Measurements from ENCODE around the gene RCAN2.

RCAN2 gene

DNA sequence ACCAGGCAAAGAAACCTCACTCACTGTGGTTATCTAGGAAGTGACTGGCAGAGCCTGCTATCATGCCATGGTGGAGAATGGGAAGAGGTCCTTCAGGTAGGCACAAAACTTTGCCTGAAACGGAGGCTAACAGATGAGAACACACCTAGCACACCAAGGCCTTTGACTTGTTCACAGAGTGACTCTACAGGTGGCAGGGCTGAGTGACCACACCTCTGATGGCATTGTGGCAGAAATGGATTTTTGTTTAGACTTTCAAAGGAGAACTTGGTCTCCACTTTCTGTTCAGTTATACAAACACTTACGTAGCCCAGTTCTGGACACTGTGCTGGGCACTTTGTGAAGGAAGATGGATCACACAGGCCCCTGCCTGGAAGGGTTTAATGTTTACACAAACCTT is 204.2 kb downstream of the RCAN2 start:
- H3K4me1 ChIP-seq (ENCODE audit: control insufficient read depth, insufficient read depth, low read length): no peaks in the 10 kb centered on the region
- H3K36me3 ChIP-seq (ENCODE audit: control insufficient read depth, insufficient read depth, low read length, severe bottlenecking): no peaks in the 10 kb centered on the region
- H3K9me3 ChIP-seq (ENCODE audit: control insufficient read depth, low read length): no peaks in the 10 kb centered on the region
- no peak for DNase-seq (ENCODE audit: low read depth)
- no peak overlapping the region for H3K9ac ChIP-seq (ENCODE audit: low read length)
- H3K4me3 ChIP-seq (ENCODE audit: low read length): no peak overlapping the region
- no peaks in the 10 kb centered on the region for H3K27me3 ChIP-seq (replicated peaks; ENCODE audit: control insufficient read depth, insufficient read depth, low read length)

DNA sequence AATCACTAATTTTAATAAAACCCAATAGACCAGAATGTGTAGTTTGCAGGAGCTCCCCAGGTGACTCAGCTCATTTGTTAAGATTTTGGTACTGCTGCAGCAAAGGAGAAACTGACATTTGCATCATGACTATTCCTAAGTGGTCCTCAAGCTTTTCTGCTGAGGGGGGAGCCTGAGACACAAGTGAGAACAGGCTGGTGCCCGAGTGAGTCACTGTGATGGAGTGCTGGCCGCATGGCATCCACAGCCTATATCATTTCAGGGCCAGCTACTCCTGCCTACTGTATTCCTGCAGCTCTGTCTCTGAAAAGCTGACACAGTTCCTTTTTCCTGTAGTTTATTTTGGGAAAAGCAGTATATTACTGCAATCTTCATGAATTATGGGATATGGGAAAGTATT is 206.8 kb downstream of the RCAN2 start:
- DNase-seq (ENCODE audit: low read depth): no peak
- H3K9me3 ChIP-seq (ENCODE audit: control insufficient read depth, low read length): no peaks in the 10 kb centered on the region

DNA sequence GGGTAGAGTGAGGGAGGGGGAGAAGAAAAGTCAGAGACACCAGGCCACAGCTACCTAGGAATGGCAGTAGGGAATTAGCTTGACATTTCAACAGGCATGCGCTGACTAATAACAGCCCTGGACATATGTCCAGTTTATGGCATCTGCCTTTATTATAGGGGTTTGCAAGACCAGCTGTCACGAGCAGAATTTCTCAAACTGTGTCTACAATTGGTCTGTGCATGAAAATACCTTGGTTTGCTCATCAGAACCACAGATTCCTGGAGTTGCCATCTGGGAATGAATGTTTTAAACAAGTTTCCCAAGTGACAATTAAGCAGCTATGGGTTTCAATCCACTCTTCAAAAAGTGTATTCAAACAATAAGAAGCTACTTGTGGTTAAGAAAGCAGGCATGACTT is 210.1 kb downstream of the RCAN2 start:
- Histone ChIP-seq H3K4me1 (ENCODE audit: control insufficient read depth, insufficient read depth, low read length) (peaks cover 22% of the 10 kb centered on the region), H3K36me3 (ENCODE audit: control insufficient read depth, insufficient read depth, low read length, severe bottlenecking) (no peaks in the 10 kb centered on the region), H3K4me3 (ENCODE audit: low read length) (no peak overlapping the region), H3K9ac (ENCODE audit: low read length) (no peak overlapping the region), H3K9me3 (ENCODE audit: control insufficient read depth, low read length) (no peaks in the 10 kb centered on the region), H3K27me3 (replicated peaks; ENCODE audit: control insufficient read depth, insufficient read depth, low read length) (no peaks in the 10 kb centered on the region)
- DNase-seq (ENCODE audit: low read depth): no peak

More for the DNA sequence above, 206.8 kb downstream of the RCAN2 start:
- Histone ChIP-seq H3K27me3 (replicated peaks; ENCODE audit: control insufficient read depth, insufficient read depth, low read length) (no peaks in the 10 kb centered on the region), H3K9ac (ENCODE audit: low read length) (no peak overlapping the region), H3K4me1 (ENCODE audit: control insufficient read depth, insufficient read depth, low read length) (peaks cover 18% of the 10 kb centered on the region), H3K36me3 (ENCODE audit: control insufficient read depth, insufficient read depth, low read length, severe bottlenecking) (no peaks in the 10 kb centered on the region), H3K4me3 (ENCODE audit: low read length) (no peak overlapping the region)

DNA sequence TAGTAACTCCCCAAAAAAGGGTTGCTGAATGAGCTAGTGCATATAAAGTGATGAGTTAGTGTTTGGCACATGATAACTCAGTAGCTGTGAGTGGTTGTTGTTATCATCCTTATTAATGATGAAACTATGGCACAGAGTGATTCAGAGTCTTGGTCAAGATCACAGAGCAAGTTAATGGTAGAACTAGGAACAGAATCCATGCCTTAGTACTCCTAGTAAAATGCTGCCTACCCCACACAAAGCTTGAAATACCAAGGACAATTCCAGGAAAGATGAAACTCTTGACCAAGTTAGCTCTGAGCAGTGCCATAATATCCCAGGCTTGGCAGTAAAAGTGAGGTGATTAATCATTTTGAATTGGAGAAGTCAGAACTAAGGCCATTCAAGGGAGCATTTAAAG is 211.4 kb downstream of the RCAN2 start:
- no peaks in the 10 kb centered on the region for H3K9me3 ChIP-seq (ENCODE audit: control insufficient read depth, low read length)
- DNase-seq (ENCODE audit: low read depth): no peak
- no peak overlapping the region for H3K4me3 ChIP-seq (ENCODE audit: low read length)
- no peaks in the 10 kb centered on the region for H3K27me3 ChIP-seq (replicated peaks; ENCODE audit: control insufficient read depth, insufficient read depth, low read length)
- H3K36me3 ChIP-seq (ENCODE audit: control insufficient read depth, insufficient read depth, low read length, severe bottlenecking): no peaks in the 10 kb centered on the region
- no peak overlapping the region for H3K9ac ChIP-seq (ENCODE audit: low read length)
- peaks cover 22% of the 10 kb centered on the region for H3K4me1 ChIP-seq (ENCODE audit: control insufficient read depth, insufficient read depth, low read length)

DNA sequence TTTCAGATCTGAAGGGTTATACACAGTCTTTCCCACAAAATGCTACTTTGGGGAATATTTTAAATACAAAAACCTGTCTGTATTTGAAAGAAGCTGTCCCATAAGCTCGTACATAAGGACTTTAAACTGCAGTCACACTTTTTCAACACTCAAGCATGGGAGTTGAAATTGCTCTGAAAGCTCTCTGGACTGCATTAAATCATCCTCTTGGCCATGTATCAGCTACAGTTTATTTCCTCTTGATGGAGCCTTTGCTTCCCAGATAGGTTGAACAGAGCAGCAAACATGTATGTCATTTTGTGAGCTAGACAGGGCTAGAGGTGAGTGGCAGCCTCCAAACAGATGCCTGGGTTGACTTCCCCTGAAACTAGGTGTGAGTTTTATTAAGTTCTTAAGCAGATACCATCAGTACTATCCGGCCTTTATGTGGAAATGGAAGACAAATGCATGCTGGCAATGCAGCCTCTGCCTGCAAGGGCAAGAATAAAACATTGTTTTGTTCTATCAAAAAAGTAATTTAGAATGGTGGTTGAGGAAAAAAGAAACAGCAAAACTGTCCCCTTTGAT is 214.6 kb downstream of the RCAN2 start:
- Histone ChIP-seq H3K4me3 (ENCODE audit: low read length) (no peak overlapping the region), H3K36me3 (ENCODE audit: control insufficient read depth, insufficient read depth, low read length, severe bottlenecking) (no peaks in the 10 kb centered on the region), H3K9ac (ENCODE audit: low read length) (no peak overlapping the region)

DNA sequence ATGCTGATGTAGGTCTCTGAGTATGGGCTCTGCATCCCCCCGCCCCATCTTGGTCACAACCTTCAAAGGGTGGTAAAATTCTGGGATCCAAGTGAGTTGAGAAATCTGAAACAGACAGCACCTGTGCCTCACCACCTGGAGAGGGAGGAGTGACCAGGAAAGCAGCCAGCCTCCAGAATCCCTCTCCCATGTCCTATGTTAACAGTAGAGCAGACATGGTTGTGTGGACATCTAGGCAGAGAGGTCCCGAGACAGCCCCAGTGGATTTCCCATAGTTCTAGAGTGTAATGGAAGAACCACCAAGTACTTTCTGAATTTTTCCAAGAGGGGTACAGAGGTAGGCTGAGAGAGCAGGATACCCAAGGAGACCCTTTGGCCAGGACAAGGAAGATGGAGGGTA is 216.7 kb downstream of the RCAN2 start:
- H3K9ac ChIP-seq (ENCODE audit: low read length): no peak overlapping the region
- H3K9me3 ChIP-seq (ENCODE audit: control insufficient read depth, low read length): no peaks in the 10 kb centered on the region
- H3K27me3 ChIP-seq (replicated peaks; ENCODE audit: control insufficient read depth, insufficient read depth, low read length): no peaks in the 10 kb centered on the region
- H3K36me3 ChIP-seq (ENCODE audit: control insufficient read depth, insufficient read depth, low read length, severe bottlenecking): no peaks in the 10 kb centered on the region
- H3K4me3 ChIP-seq (ENCODE audit: low read length): no peak overlapping the region
- no peak for DNase-seq (ENCODE audit: low read depth)
- peaks cover 9% of the 10 kb centered on the region for H3K4me1 ChIP-seq (ENCODE audit: control insufficient read depth, insufficient read depth, low read length)

More for the DNA sequence above, 214.6 kb downstream of the RCAN2 start:
- Histone ChIP-seq H3K27me3 (replicated peaks; ENCODE audit: control insufficient read depth, insufficient read depth, low read length) (no peaks in the 10 kb centered on the region), H3K9me3 (ENCODE audit: control insufficient read depth, low read length) (no peaks in the 10 kb centered on the region), H3K4me1 (ENCODE audit: control insufficient read depth, insufficient read depth, low read length) (peaks cover 27% of the 10 kb centered on the region)
- no peak for DNase-seq (ENCODE audit: low read depth)

DNA sequence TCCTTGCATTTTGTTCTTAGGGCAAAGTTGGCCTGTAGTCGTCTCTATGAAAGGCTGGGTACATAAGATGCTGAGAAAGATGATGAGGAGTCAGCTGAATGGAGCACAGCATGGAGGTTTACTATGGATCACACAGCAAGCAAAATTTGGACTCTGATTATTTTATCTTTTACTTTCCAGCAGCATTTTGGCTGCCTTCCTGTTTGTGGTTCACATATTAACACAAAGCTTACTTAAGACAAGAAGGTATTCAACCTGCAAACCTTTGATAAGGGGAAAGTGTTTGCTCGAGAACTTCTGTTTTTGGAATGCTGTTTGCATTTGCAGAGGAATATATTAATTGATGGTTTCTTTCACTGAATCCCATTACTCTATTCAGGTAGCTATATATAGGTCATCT is 217.3 kb downstream of the RCAN2 start:
- Histone ChIP-seq H3K9me3 (ENCODE audit: control insufficient read depth, low read length) (no peaks in the 10 kb centered on the region), H3K9ac (ENCODE audit: low read length) (no peak overlapping the region), H3K36me3 (ENCODE audit: control insufficient read depth, insufficient read depth, low read length, severe bottlenecking) (no peaks in the 10 kb centered on the region), H3K4me1 (ENCODE audit: control insufficient read depth, insufficient read depth, low read length) (peaks cover 4% of the 10 kb centered on the region), H3K4me3 (ENCODE audit: low read length) (no peak overlapping the region), H3K27me3 (replicated peaks; ENCODE audit: control insufficient read depth, insufficient read depth, low read length) (no peaks in the 10 kb centered on the region)
- DNase-seq (ENCODE audit: low read depth): no peak

DNA sequence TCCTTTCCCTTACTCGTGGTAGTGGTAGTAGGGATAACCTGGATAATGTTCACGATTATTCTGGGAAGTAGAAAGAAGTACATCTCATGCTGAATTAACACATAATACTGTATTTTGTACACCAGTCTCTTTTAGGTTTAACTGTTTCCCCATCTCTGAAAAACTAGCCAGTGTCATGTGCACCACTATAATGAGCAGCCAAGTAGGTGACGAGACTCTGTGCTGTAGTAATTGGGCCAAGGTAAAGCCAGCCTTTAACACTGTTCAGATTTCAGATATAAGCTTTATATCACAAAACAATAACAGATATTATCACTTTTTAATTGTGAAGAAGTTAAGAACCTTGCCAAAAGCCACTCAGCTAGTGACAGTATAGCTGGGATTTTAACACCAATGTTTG is 219.5 kb downstream of the RCAN2 start:
- no peaks in the 10 kb centered on the region for H3K9me3 ChIP-seq (ENCODE audit: control insufficient read depth, low read length)

DNA sequence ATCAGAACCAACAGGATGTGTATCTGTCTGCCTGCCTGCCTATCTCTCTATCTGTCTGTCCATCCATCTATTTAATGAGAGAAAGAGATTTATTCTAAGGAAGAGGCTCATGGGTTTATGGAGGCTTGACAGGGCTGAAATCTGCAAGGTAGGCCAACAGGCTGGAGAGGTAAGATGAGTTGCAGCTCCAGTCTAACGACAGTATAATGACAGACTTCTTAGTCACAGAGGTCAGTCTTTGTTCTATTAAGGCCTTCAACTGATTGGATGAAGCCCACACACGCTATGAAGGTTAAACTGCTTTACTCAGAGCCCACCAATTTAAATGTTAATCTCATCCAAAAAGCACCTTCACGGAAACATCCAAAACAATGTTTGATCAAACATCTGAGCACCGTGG is 220.1 kb downstream of the RCAN2 start:
- Histone ChIP-seq H3K27me3 (replicated peaks; ENCODE audit: control insufficient read depth, insufficient read depth, low read length) (no peaks in the 10 kb centered on the region), H3K36me3 (ENCODE audit: control insufficient read depth, insufficient read depth, low read length, severe bottlenecking) (no peaks in the 10 kb centered on the region), H3K4me1 (ENCODE audit: control insufficient read depth, insufficient read depth, low read length) (peaks cover 4% of the 10 kb centered on the region)

More for the DNA sequence above, 219.5 kb downstream of the RCAN2 start:
- H3K27me3 ChIP-seq (replicated peaks; ENCODE audit: control insufficient read depth, insufficient read depth, low read length): no peaks in the 10 kb centered on the region
- peaks cover 4% of the 10 kb centered on the region for H3K4me1 ChIP-seq (ENCODE audit: control insufficient read depth, insufficient read depth, low read length)
- H3K9ac ChIP-seq (ENCODE audit: low read length): no peak overlapping the region
- H3K4me3 ChIP-seq (ENCODE audit: low read length): no peak overlapping the region
- H3K36me3 ChIP-seq (ENCODE audit: control insufficient read depth, insufficient read depth, low read length, severe bottlenecking): no peaks in the 10 kb centered on the region
- no peak for DNase-seq (ENCODE audit: low read depth)

DNA sequence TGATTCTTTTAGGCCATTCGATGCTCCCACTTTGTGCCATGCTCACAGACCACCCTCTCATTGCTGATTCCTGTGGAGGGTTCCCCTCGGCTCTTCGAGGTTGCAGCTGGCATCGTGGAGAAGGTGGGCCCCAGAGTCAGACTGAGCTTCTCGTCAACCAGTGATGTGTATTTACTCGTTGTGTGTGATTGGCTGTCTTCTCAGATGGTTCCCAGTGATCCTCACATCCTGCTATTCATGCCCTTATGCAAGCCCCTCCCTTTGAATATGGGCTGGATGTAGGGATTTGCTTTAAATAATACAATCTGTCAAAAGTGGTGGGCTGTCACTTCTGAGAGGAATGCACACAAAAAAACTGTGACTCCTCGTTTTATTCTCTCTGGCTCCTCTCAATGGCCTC is 220.9 kb downstream of the RCAN2 start:
- peaks cover 4% of the 10 kb centered on the region for H3K4me1 ChIP-seq (ENCODE audit: control insufficient read depth, insufficient read depth, low read length)
- no peaks in the 10 kb centered on the region for H3K36me3 ChIP-seq (ENCODE audit: control insufficient read depth, insufficient read depth, low read length, severe bottlenecking)
- no peak overlapping the region for H3K9ac ChIP-seq (ENCODE audit: low read length)
- DNase-seq (ENCODE audit: low read depth): no peak
- H3K27me3 ChIP-seq (replicated peaks; ENCODE audit: control insufficient read depth, insufficient read depth, low read length): no peaks in the 10 kb centered on the region
- no peak overlapping the region for H3K4me3 ChIP-seq (ENCODE audit: low read length)
- H3K9me3 ChIP-seq (ENCODE audit: control insufficient read depth, low read length): no peaks in the 10 kb centered on the region

More for the DNA sequence above, 220.1 kb downstream of the RCAN2 start:
- no peak overlapping the region for H3K4me3 ChIP-seq (ENCODE audit: low read length)
- no peaks in the 10 kb centered on the region for H3K9me3 ChIP-seq (ENCODE audit: control insufficient read depth, low read length)
- no peak for DNase-seq (ENCODE audit: low read depth)
- H3K9ac ChIP-seq (ENCODE audit: low read length): no peak overlapping the region

DNA sequence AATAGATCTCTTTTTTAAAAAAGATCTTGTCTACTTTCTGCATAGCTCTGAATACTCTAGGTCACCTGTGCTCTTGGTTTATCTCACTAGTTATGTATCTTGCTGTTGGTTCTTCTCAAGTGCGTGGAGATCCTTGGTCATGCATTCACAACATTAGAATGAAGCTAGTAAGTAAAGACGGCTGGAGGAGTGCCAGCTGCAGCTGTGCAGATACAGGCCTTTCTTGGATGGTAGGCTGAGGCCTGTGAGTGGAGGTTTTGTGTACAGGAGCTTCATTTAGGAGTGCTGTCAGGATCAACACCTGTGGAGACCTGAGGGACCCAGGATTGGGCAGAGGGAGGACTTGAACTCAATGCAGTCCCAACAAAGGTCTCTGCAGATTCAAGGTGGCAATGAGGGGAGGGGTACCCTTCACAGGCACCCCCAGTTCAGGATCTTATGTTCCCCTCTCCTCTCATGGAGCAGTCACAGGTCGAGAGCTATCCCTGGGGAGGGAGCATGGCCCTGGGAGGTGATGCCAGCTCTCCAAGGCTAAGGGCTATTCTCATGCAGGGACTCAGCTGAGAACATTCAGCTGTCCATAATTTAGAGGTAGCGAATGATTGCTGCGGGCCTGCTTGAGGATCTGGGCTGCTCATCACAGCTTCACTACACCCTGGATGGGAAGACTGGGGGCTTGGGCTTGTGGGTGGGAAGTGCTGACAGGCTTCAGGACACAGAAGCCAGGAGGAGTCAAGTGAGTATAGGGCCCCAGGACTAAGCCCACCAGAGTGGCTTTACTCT is 221.6 kb downstream of the RCAN2 start:
- no peaks in the 10 kb centered on the region for H3K36me3 ChIP-seq (ENCODE audit: control insufficient read depth, insufficient read depth, low read length, severe bottlenecking)
- DNase-seq (ENCODE audit: low read depth): no peak
- H3K9me3 ChIP-seq (ENCODE audit: control insufficient read depth, low read length): no peaks in the 10 kb centered on the region
- H3K4me3 ChIP-seq (ENCODE audit: low read length): no peak overlapping the region
- H3K9ac ChIP-seq (ENCODE audit: low read length): no peak overlapping the region
- H3K27me3 ChIP-seq (replicated peaks; ENCODE audit: control insufficient read depth, insufficient read depth, low read length): no peaks in the 10 kb centered on the region
- peaks cover 7% of the 10 kb centered on the region for H3K4me1 ChIP-seq (ENCODE audit: control insufficient read depth, insufficient read depth, low read length)

All from adipocyte (in vitro differentiated cells).